HEK293T (cell line): ENCODE data around the gene KCNQ1.

Experiments used
- CTCF ChIA-PET: fragments of 350-600 bp; formaldehyde crosslinking; extraction: SDS; loops from one replicate; lab custom pipeline; 2021; ENCODE audit warnings: antibody characterized with exemption, inconsistent platforms; lab: Yijun Ruan, JAX
- POLR2A ChIA-PET: fragments of 350-600 bp; formaldehyde crosslinking; extraction: SDS; loops from one replicate; lab custom pipeline; 2020; ENCODE audit warnings: antibody characterized with exemption, inconsistent platforms; lab: Yijun Ruan, JAX
- DNase-seq: peaks from one replicate; pipeline ENCODE4 v3.0.0; 2012; ENCODE audit warnings: mixed read lengths; ENCODE audit errors: extremely low spot score
- ARNT ChIP-seq: fragments of 450-650 bp; IDR thresholded peaks from 2 replicates; pipeline ENCODE4 v1.6.1; 2017; ENCODE audit warnings: mild to moderate bottlenecking
- BHLHE40 ChIP-seq: fragments of 450-650 bp; IDR thresholded peaks from 2 replicates; pipeline ENCODE4 v1.6.1; 2016; ENCODE audit warnings: mild to moderate bottlenecking, moderate library complexity, borderline replicate concordance
- CTBP1 ChIP-seq: fragments of 450-650 bp; IDR thresholded peaks from 2 replicates; pipeline ENCODE4 v1.6.1; 2016; ENCODE audit warnings: borderline replicate concordance
- ELF4 ChIP-seq: fragments of 450-650 bp; IDR thresholded peaks from 2 replicates; pipeline ENCODE4 v1.6.1; 2017; ENCODE audit warnings: antibody characterized with exemption
- FOXA1 ChIP-seq: fragments of 450-650 bp; IDR thresholded peaks from 2 replicates; pipeline ENCODE4 v1.6.1; 2016; ENCODE audit warnings: mild to moderate bottlenecking
- FOXK2 ChIP-seq: fragments of 450-650 bp; IDR thresholded peaks from 2 replicates; pipeline ENCODE4 v1.6.1; 2016; ENCODE audit warnings: mild to moderate bottlenecking
- FOXM1 ChIP-seq: fragments of 450-650 bp; IDR thresholded peaks from 2 replicates; pipeline ENCODE4 v1.6.1; 2017; ENCODE audit warnings: mild to moderate bottlenecking, borderline replicate concordance
- HDGF ChIP-seq: fragments of 450-650 bp; IDR thresholded peaks from 2 replicates; pipeline ENCODE4 v1.6.1; 2017; ENCODE audit warnings: antibody characterized with exemption, borderline replicate concordance
- L3MBTL2 ChIP-seq: fragments of 450-650 bp; conservative IDR thresholded peaks from 2 replicates; pipeline ENCODE4 v1.6.1; 2016; ENCODE audit warnings: mild to moderate bottlenecking
- LEF1 ChIP-seq: fragments of 450-650 bp; IDR thresholded peaks from 2 replicates; pipeline ENCODE4 v1.6.1; 2017; ENCODE audit warnings: mild to moderate bottlenecking, borderline replicate concordance
- NFRKB ChIP-seq: fragments of 450-650 bp; IDR thresholded peaks from 2 replicates; pipeline ENCODE4 v1.6.1; 2016; ENCODE audit warnings: mild to moderate bottlenecking, moderate library complexity
- SP1 ChIP-seq: fragments of 450-650 bp; IDR thresholded peaks from 2 replicates; pipeline ENCODE4 v1.6.1; 2017
- SUZ12 ChIP-seq: fragments of 450-650 bp; IDR thresholded peaks from 2 replicates; pipeline ENCODE4 v1.6.1; 2016; ENCODE audit warnings: mild to moderate bottlenecking
- TARDBP ChIP-seq: fragments of 450-650 bp; IDR thresholded peaks from 2 replicates; pipeline ENCODE4 v1.6.1; 2016
- ZNF384 ChIP-seq: fragments of 450-650 bp; IDR thresholded peaks from 2 replicates; pipeline ENCODE4 v1.6.1; 2016
- TF ChIP-seq, protein P1 (sequence below): fragments of 450-650 bp; IDR thresholded peaks from 2 replicates; pipeline ENCODE4 v1.6.1; 2016

KCNQ1 gene

DNA sequence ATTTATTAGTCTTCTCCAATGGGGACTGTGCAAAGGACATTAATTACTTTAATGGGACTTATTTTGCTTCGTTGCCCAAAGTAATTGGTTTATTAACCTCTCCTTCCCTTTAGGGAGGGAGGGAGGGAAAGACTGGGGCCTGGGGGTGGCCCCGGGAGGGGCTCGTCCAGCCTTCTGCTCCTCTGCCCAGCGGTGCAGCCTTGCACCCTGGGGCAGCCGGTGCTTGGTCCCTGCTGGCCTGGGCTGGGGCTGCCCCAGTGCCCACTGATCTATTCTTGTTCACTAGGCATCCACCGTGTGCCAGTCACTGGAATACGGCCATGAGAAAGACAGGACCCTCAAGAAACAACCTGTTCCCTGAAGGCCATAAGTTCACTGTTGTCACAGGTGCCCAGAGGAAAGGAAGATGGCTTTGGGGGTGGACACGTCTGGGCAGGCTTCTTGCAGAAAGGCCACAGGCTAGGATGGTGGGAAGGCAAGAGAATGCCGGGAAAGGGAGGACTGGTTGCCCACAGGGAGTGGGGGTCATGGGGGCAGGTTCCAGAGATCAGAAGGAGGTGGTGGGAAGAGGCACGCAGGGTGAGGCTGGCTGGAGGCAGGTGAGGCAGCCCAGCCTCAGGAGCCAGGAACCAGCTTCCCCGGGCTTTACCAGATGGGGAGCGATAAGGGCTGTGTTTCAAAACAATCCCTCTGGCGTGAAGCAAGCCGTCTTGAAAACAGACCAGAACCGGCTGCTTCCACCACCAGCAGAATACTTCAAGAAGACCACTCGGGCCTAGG, 302.6 kb downstream of the KCNQ1 start:
- POLR2A ChIA-PET: no interaction called here
- DNase-seq: no peak
- TF ChIP-seq NFRKB (no peak), FOXM1 (no peak), L3MBTL2 (no peak), HDGF (no peak), CTBP1 (no peak), ZNF384 (no peak), SUZ12 (no peak), LEF1 (no peak), TARDBP (no peak), FOXK2 (no peak)
- CTCF ChIA-PET: no interaction called here

DNA sequence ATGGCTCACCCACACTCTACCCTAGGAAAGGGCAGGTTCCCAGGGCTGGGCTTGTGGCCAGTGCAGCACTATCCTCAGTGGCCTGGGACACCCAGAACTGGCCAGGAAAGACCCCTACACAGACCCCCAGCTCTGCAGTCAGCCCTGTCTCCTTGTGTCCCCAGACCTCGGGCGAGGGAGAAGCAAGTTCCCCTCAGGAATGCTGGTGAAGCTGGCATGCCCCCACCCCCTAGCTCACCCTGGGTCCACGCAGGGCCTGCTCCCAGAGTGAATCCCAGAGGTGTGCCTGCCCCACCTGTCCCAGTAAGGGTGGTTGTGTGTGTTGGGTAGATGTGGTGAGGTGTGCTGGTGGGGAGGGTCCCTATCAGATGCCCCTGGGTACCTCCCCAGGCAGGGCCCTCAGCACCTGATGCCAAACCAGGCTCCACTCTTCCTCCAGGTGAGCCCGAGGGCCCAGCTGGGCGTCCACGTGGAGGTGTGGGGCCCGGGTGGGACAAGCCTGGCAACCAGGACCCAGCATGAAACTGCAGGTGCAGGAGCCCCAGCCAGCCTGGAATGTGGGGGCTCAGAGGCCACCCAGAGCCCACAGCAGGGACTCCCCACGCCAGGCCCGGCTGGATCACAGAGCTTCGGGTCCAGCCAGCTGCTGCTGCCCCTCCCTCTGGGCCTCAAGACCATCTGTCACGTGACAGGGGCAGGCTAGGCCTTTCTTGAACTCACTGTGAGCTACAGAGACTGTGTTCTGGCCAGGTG, 303.4 kb downstream of the KCNQ1 start:
- TF ChIP-seq L3MBTL2 (no peak), SP1 (no peak)
- CTCF ChIA-PET: no interaction called here
- DNase-seq: no peak
- POLR2A ChIA-PET: no interaction called here

DNA sequence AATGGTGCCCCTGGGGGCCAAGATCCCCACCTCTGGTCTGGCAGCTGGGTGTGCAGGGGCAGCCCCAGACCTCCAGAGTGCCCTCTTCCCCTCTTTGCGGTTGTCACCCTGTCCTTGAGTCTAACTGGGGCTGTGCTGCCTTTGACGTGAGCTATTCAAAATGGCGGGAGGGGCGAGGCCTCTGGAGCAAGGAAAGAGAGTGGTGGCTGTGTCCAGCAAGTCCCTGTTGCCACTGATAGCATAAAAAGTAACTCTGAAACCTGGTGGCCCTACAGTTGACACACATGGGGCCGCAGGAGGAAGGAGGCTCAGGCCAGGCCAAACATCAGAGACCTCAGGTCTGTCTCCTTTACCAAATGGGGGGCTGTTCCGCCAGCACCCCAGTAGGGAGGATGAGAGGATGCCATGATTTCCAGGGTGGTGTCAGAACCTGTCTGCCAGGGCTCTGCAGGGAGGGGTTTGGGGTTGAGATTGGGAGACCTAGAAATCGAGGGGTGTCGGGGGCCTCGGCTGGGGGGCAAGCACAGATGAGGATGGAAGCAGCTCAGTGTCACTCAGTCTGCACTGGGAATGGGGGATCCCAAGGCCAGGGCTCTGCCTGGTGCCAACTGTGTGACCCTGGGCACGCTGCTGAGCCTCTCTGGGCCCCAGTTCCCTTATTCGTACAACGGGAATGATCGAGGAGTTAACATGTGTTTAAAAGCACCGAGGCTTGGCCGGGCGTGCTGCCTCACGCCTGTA, 304.2 kb downstream of the KCNQ1 start:
- ChIA-PET POLR2A (no interaction called here), CTCF (no interaction called here)
- TF ChIP-seq SP1 (no peak), LEF1 (no peak), TARDBP (no peak), BHLHE40 (no peak), NFRKB (no peak), ZNF384 (no peak), FOXM1 (no peak), L3MBTL2 (no peak), ARNT (no peak), CTBP1 (no peak), FOXA1 (no peak), ELF4 (no peak), SUZ12 (no peak), HDGF (no peak), FOXK2 (no peak)
- TF ChIP-seq, protein P1, sequence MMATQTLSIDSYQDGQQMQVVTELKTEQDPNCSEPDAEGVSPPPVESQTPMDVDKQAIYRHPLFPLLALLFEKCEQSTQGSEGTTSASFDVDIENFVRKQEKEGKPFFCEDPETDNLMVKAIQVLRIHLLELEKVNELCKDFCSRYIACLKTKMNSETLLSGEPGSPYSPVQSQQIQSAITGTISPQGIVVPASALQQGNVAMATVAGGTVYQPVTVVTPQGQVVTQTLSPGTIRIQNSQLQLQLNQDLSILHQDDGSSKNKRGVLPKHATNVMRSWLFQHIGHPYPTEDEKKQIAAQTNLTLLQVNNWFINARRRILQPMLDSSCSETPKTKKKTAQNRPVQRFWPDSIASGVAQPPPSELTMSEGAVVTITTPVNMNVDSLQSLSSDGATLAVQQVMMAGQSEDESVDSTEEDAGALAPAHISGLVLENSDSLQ: no peak
- DNase-seq: no peak

DNA sequence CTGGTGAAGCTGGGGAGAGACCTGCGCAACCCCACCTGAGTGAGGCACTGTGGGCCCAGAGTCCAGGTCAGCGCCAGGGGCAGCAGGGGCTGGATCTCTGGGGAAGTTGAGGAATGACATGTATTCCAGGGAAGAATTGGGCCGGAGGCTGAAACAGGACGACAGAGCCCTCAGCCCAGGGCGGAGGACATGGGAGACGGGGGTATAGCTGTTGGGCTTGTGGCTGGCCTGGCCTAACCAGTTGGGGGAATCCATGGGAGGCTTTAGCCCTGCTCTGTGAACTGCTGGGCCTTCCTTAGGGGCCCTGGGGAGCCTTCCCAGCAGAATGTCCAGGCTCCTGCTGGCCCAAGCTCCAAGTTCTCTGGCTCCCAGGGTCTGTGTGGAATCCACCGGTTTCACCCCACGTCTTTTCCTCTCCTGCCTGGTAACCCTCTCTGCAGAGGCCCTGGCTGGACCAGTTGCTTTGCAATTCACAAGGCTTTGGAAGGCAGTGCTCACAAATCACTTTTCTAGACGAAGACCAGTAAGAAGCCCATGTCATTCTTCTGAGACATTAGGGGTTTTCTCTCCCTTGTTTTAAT, 305.4 kb downstream of the KCNQ1 start:
- no peak for DNase-seq
- POLR2A ChIA-PET: no interaction called here
- TF ChIP-seq FOXA1 (no peak), LEF1 (no peak), ARNT (no peak), HDGF (no peak), ZNF384 (no peak), SP1 (no peak)
- CTCF ChIA-PET: no interaction called here

DNA sequence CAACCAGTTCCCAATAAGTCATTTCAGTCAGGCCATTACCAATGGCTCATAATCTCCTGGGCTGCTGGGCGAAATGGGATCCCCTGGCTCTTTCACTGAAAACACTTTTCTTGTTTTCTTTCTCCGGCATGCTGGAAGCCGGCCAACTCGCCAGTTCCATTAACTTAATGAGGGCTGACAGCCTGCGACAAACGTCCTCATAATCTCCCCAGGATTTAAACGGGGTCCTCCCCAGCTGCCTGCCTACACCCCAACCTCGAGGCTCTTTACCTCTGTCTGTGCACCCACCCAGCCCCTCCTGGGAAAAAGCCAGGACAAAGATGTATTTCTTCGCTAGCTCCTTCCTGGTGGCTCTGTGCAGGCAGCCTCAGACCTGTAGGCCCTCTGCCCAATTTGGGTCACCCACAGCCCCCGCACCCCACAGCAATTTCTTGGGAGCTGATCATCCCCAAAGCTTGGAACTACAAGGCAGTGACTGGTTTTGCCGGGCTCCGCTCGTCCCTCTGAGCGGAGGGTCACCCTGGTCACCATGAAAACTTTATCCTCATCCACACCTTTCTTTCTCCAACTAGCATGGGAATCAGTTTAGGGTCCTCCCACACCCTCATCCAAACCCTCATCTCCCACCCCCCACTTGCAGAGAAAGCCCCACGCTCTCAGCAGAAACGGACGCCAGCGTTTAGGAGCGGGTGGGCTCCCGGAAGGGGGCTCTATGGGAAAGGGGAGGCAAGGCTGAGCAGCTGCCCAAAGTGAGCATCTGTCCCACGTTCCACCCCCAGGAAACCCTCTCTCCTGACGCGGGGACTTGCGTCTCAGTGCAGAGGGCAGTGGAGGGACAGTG, 306.1 kb downstream of the KCNQ1 start:
- ChIA-PET POLR2A (no interaction called here), CTCF (no interaction called here)
- DNase-seq: peak; percentile 53

DNA sequence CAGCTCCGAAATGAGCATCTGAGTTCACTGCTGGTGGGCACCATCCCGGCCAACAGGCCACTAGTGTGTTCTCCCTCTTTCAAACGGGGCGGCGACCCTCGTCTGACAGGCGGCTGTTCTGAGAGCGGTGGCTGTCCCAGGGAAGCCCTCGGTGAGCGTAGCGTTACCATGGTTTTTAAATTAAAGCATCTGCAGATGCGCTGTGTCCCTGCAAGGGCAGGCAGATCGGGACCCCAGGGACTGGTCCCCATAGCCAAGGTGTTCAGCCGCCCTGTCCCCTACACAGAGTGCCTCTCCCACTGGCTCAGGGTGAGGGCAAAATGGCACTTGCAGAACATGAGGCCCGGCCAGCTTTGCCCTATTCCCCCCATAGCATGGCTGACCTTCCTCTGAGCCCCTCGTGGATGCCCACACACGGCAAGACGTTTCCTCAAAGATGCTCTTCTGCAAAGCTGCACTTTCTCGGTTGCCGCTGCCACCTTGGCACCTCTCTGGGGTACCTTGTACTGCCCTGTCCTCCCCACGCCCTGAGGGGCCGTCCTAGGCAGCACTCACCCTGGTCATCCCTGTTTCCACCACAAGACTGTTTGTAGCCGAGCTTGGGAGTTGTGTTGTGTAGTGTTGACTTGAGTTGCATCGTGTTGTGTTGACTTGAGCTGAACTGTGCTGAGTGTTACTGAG, 306.9 kb downstream of the KCNQ1 start:
- no peak for DNase-seq
- POLR2A ChIA-PET: no interaction called here
- TF ChIP-seq FOXM1 (no peak), L3MBTL2 (no peak), ZNF384 (no peak), HDGF (no peak), ELF4 (no peak), SUZ12 (no peak), NFRKB (no peak), CTBP1 (no peak), SP1 (no peak), FOXK2 (no peak), BHLHE40 (no peak), TARDBP (no peak), FOXA1 (no peak), ARNT (no peak), LEF1 (no peak)
- TF ChIP-seq, protein P1: no peak
- CTCF ChIA-PET: interaction anchor here (0.6 kb wide), 2 partner anchors 14 to 197 kb away, joined by 3 read pairs; no protein-coding TSS in a partner anchor

More for the DNA sequence above, 306.1 kb downstream of the KCNQ1 start:
- no peak for TF ChIP-seq TARDBP
- TF ChIP-seq, protein P1: peak; percentile 67
